K562 (cell line): ENCODE data around the gene BNC2. TPM values are rescaled to one million over a fixed set of nuclear protein-coding genes. Genes with fewer than 3 reads are reported as not detected.

ENCODE experiments used
- ATAC-seq: fragments of 200-7000 bp; cut with Tn5 transposase; 3 replicates; pipeline ENCODE4 v1.9.1; 2020; ENCODE audit warnings: moderate library complexity
- BruUV-seq: library from RNA; stranded (reverse); fragments of 400-500 nt; replicated peaks from 2 replicates; lab custom pipeline; 2021; lab: Mats Ljungman, UMichigan
- CTCF ChIA-PET: fragments of 300-600 bp; formaldehyde crosslinking; extraction: SDS; loops from one replicate; lab custom pipeline; 2021; ENCODE audit warnings: low intra/inter-chr PET ratio; lab: Yijun Ruan, JAX
- POLR2A ChIA-PET: fragments of 300-600, 350-650 bp; sonication (Branson Sonifier 250); formaldehyde crosslinking; extraction: SDS; loops from one replicate; lab custom pipeline; 2021; ENCODE audit warnings: antibody characterized with exemption, inconsistent platforms; lab: Yijun Ruan, JAX
- DNase-seq, 4 experiments: peaks; one replicate each; pipeline versions ENCODE4 v3.0.0 to v3.0.0-alpha.2; 2011 to 2018; ENCODE audit warnings: low spot score in 3 of 4, mixed read lengths in 3 of 4; ENCODE audit errors: extremely low read depth in 1 of 4
- FAIRE-seq: peaks from 2 replicates; lab custom pipeline; 2011; peaks lifted over from hg19 to GRCh38; lab: Jason Lieb, UNC
- H2AFZ ChIP-seq: 2 replicates; pipeline ENCODE4 v1.6.0; 2011; ENCODE audit warnings: low read depth, low read length, control low read depth, inconsistent platforms
- H3K27ac ChIP-seq: fragments of 200-600 bp; 3 replicates; pipeline ENCODE4 v1.8.0; 2011; ENCODE audit warnings: low read depth, mild to moderate bottlenecking, control low read depth, inconsistent platforms, low read length, moderate library complexity, mixed read lengths; ENCODE audit errors: extremely low read depth
- H3K27me3 ChIP-seq, 2 experiments: fragments of 300-600 bp in 1 of 2; 2 replicates in 1 of 2; 3 replicates in 1 of 2; pipeline versions ENCODE4 v1.6.0 to v1.8.0; 2011; ENCODE audit warnings: inconsistent platforms in 2 of 2, low read length in 2 of 2, mild to moderate bottlenecking in 1 of 2, mixed read lengths in 1 of 2, moderate library complexity in 1 of 2; ENCODE audit not compliant: control insufficient read depth in 2 of 2, insufficient read depth in 2 of 2
- H3K36me3 ChIP-seq: fragments of 300-600 bp; 3 replicates; pipeline ENCODE4 v1.8.0; 2011; ENCODE audit warnings: mild to moderate bottlenecking, low read length, inconsistent platforms; ENCODE audit not compliant: control insufficient read depth, insufficient read depth
- H3K4me1 ChIP-seq, 2 experiments: fragments of 200-600 bp in 1 of 2; replicated peaks in 1 of 2; 2 replicates in 1 of 2; 3 replicates in 1 of 2; pipeline versions ENCODE4 v1.5.1 to v1.8.0; 2011; ENCODE audit warnings: inconsistent platforms in 2 of 2, low read length in 2 of 2, mild to moderate bottlenecking in 1 of 2, mixed read lengths in 1 of 2, moderate library complexity in 1 of 2; ENCODE audit not compliant: control insufficient read depth in 2 of 2, insufficient read depth in 2 of 2
- H3K4me2 ChIP-seq: 2 replicates; pipeline ENCODE4 v1.6.1; 2011; ENCODE audit warnings: low read length, control low read depth, inconsistent platforms, mixed read lengths; ENCODE audit not compliant: insufficient read depth
- H3K4me3 ChIP-seq: fragments of 200-600 bp; sonication (generic), shearing (Covaris generic); 2 replicates; pipeline ENCODE4 v1.5.1; 2016; ENCODE audit warnings: control low read depth, inconsistent platforms
- H3K79me2 ChIP-seq: fragments of 200-600 bp; 3 replicates; pipeline ENCODE4 v1.8.0; 2011; ENCODE audit warnings: low read length, inconsistent platforms; ENCODE audit not compliant: control insufficient read depth, insufficient read depth
- H3K9ac ChIP-seq, 2 experiments: 2 replicates each; pipeline versions ENCODE4 v1.6.0 to v1.6.1; 2011; ENCODE audit warnings: low read depth in 2 of 2, low read length in 2 of 2, control low read depth in 1 of 2, inconsistent platforms in 1 of 2, mild to moderate bottlenecking in 1 of 2, mixed read lengths in 1 of 2; ENCODE audit not compliant: insufficient read depth in 1 of 2
- H3K9me1 ChIP-seq: one replicate; pipeline ENCODE4 v1.6.0; 2011; ENCODE audit warnings: inconsistent platforms, mild to moderate bottlenecking, low read length, moderate library complexity; ENCODE audit not compliant: control insufficient read depth, insufficient read depth
- H3K9me3 ChIP-seq: replicated peaks from 2 replicates; pipeline ENCODE4 v1.5.1; 2011; ENCODE audit warnings: low read depth, low read length, inconsistent platforms; ENCODE audit not compliant: control insufficient read depth, insufficient read depth
- H4K20me1 ChIP-seq: replicated peaks from 2 replicates; pipeline ENCODE4 v1.6.1; 2011; ENCODE audit warnings: low read length, inconsistent platforms, mixed read lengths; ENCODE audit not compliant: control insufficient read depth, insufficient read depth
- GABPA ChIP-seq: fragments of 200-800 bp; sonication (Bioruptor generic); conservative IDR thresholded peaks from 2 replicates; pipeline ENCODE4 v1.6.1; 2016; ENCODE audit warnings: low read depth, missing genetic modification characterization, missing compliant biosample characterization
- KLF1 ChIP-seq: fragments of 450-650 bp; IDR thresholded peaks from 2 replicates; pipeline ENCODE4 v1.6.1; 2016; ENCODE audit warnings: missing genetic modification characterization, missing compliant biosample characterization
- MCM2 ChIP-seq: fragments of 450-650 bp; IDR thresholded peaks from 2 replicates; pipeline ENCODE4 v1.6.1; 2017; ENCODE audit warnings: low read depth, mild to moderate bottlenecking
- MED1 ChIP-seq: sonication (generic); formaldehyde crosslinking; IDR thresholded peaks from 2 replicates; pipeline ENCODE4 v1.8.1; 2023; ENCODE audit warnings: missing genetic modification reagents, borderline replicate concordance
- NFIX ChIP-seq: fragments of 250-450 bp; sonication (Bioruptor Pico); IDR thresholded peaks from 2 replicates; pipeline ENCODE4 v1.4.0; 2020; ENCODE audit warnings: low read depth, mild to moderate bottlenecking, moderate library complexity
- ZNF174 ChIP-seq: fragments of 250-450 bp; sonication (Bioruptor Pico); IDR thresholded peaks from 2 replicates; pipeline ENCODE4 v1.4.0; 2020; ENCODE audit warnings: mild to moderate bottlenecking
- WGBS: fragments of 100-300 bp; shearing (Covaris generic); methylation state at CpG from one replicate; pipeline ENCODE4 v1.1.6; 2016; ENCODE audit warnings: low coverage, mixed read lengths; ENCODE audit not compliant: insufficient coverage; ENCODE audit errors: missing lambda C conversion rate; 5-methylcytosine and 5-hydroxymethylcytosine counted together
- in situ Hi-C: fragments of 300-500 bp; cut with MboI; formaldehyde crosslinking; loops from 4 replicates; pipeline ENCODE4 v1.15.0; 2018; ENCODE audit warnings: inconsistent platforms, mixed read lengths
- intact Hi-C: fragments of 100-400 bp; cut with micrococcal nuclease; formaldehyde crosslinking; loops from 2 replicates; pipeline ENCODE4 v1.14.2; 2022
- polyA plus RNA-seq, 8 experiments: library from polyadenylated mRNA; depleted of rRNA in 4 of 8; stranded (reverse) in 5 of 8; unstranded in 3 of 8; fragments of >200 nt; fragmentation: Nextera tagmentation in 2 of 8; fragmentation: Illumina TruSeq in 1 of 8; extraction: Ambion mirVana in 2 of 8; extraction: Trizol in 1 of 8; gene quantifications; 2 replicates each; pipeline versions ENCODE4 v1.2.1 to v1.2.3, GENCODE V29; 2011 to 2014; ENCODE audit warnings: inconsistent platforms in 1 of 8, missing spikeins in 1 of 8
- total RNA-seq, 7 experiments: library from RNA; depleted of rRNA in 6 of 7; stranded (reverse); fragments of >200 nt in 6 of 7; fragmentation: Illumina TruSeq in 2 of 7; extraction: Trizol in 2 of 7; gene quantifications; 2 replicates each; pipeline versions ENCODE4 v1.2.1 to v1.2.3, GENCODE V29; 2011 to 2021; ENCODE audit warnings: low replicate concordance in 1 of 7
- TF ChIP-seq, protein P1 (sequence below), 2 experiments: fragments of 450-650 bp; IDR thresholded peaks; 2 replicates each; pipeline ENCODE4 v1.6.1; 2016; ENCODE audit warnings: mild to moderate bottlenecking in 2 of 2, borderline replicate concordance in 1 of 2, low read depth in 1 of 2, moderate library complexity in 1 of 2
- TF ChIP-seq, protein P2 (sequence below): fragments of 450-650 bp; formaldehyde crosslinking; IDR thresholded peaks from 2 replicates; pipeline ENCODE4 v1.4.0; 2022; ENCODE audit warnings: missing genetic modification characterization
- TF ChIP-seq, protein P3 (sequence below): fragments of 450-650 bp; IDR thresholded peaks from 2 replicates; pipeline ENCODE4 v1.7.0; 2016; ENCODE audit warnings: borderline replicate concordance

Gene BNC2
- total and polyA plus RNA-seq, 9 of the 15 experiments (the other 6 are each of a cell fraction or from before 2014, with no cell fraction given): not detected

DNA sequence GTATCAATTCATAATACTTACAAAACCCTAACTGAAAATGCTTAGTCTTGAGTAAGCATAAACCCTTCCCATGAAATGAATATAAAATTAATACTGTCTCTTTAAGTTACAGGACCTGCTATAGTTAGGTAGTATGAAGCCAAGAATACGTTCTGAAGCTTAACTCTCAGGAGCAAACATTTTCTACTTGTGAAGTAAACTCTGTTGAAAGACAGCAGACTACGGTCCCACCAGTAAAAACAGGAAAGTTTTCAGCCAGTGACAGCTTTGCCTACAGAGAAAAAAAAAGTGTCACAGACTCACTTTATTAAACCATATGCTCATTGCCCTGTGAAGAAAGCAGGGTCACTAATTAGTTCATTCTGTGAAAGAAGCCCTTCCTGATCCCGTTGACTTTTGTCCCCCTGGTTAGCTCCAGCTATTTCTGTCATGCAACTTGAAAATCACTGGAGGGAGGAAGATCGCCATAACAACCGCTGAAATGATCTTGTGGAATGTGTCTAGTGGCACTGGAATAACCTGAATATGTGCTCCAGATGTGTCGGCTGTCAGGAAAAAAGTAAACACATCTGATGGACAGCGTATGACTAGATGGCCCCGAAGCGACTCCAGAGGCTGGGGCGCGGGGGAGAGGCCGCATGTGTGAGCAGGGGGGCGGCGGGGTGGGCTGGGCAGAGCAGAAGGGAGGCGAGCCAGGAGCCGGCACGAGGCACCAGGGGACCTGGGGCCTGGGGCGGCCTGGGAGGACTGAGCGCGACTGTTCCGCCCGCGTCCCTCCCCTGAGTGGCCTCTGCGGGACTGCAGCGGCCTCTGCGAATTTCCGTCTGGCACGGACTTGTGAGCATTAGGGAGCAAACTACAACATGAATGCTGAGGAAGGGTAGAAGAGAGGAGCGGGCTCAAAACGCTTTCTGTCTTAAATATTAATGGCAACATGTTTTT is 41.9 kb downstream of the BNC2 start:
- POLR2A ChIA-PET: no interaction called here
- TF ChIP-seq MED1 (CRISPR knock-in tag) (no peak), NFIX (CRISPR knock-in tag) (no peak), MCM2 (no peak), ZNF174 (CRISPR knock-in tag) (no peak), GABPA (tag) (no peak), KLF1 (tag) (no peak)
- TF ChIP-seq, protein P1, sequence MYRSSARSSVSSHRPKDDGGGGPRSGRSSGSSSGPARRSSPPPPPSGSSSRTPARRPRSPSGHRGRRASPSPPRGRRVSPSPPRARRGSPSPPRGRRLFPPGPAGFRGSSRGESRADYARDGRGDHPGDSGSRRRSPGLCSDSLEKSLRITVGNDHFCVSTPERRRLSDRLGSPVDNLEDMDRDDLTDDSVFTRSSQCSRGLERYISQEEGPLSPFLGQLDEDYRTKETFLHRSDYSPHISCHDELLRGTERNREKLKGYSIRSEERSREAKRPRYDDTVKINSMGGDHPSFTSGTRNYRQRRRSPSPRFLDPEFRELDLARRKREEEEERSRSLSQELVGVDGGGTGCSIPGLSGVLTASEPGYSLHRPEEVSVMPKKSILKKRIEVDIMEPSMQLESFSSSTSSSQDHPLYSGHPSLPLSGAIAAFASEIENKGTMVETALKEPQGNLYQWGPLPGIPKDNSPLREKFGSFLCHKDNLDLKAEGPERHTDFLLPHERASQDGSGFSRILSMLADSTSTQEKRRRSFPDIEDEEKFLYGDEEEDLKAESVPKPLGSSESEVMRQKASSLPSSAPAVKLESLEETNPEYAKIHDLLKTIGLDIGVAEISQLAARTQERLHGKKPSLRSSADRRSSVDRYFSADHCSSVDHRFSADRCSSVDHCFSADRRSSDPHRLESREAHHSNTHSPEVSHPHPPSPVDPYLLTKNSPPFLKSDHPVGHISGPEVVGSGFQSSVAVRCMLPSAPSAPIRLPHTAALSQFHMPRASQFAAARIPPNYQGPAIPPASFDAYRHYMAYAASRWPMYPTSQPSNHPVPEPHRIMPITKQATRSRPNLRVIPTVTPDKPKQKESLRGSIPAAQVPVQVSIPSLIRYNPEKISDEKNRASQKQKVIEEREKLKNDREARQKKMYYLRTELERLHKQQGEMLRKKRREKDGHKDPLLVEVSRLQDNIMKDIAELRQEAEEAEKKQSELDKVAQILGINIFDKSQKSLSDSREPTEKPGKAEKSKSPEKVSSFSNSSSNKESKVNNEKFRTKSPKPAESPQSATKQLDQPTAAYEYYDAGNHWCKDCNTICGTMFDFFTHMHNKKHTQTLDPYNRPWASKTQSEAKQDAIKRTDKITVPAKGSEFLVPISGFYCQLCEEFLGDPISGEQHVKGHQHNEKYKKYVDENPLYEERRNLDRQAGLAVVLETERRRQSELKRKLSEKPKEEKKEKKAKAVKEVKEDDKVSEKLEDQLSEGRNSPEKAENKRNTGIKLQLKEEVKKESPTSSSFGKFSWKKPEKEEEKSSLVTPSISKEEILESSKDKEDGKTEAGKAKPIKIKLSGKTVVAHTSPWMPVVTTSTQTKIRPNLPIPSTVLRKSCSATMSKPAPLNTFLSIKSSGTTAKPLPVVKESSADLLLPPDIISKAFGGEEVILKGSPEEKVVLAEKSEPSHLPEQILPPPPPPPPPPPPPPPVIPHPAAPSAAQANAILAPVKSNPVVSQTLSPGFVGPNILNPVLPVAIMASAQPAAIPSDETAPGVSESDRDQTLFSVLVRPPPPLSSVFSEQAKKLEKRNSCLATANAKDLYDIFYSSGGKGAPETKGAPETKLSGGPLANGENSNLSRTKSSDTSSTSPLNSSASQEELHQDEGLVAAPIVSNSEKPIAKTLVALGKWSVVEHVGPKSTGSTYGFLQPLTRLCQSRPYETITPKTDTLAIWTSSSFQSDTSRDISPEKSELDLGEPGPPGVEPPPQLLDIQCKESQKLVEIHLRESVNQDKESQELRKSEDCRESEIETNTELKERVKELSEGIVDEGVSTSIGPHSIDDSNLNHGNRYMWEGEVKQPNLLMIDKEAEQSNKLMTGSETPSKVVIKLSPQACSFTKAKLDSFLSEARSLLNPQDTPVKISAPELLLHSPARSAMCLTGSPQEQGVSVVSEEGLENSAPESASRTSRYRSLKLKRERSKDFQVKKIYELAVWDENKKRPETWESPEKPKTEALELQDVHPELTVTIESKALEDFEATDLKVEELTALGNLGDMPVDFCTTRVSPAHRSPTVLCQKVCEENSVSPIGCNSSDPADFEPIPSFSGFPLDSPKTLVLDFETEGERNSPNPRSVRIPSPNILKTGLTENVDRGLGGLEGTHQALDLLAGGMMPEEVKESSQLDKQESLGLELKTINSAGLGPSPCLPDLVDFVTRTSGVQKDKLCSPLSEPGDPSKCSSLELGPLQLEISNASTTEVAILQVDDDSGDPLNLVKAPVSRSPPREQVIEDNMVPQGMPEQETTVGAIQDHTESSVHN (IDR thresholded peaks at IDR 0.05; ENCODE audit: borderline replicate concordance in 1 of 2, low read depth in 1 of 2): no peak
- TF ChIP-seq, protein P2, sequence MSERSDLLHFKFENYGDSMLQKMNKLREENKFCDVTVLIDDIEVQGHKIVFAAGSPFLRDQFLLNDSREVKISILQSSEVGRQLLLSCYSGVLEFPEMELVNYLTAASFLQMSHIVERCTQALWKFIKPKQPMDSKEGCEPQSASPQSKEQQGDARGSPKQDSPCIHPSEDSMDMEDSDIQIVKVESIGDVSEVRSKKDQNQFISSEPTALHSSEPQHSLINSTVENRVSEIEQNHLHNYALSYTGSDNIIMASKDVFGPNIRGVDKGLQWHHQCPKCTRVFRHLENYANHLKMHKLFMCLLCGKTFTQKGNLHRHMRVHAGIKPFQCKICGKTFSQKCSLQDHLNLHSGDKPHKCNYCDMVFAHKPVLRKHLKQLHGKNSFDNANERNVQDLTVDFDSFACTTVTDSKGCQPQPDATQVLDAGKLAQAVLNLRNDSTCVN (CRISPR knock-in tag): no peak
- TF ChIP-seq, protein P3, sequence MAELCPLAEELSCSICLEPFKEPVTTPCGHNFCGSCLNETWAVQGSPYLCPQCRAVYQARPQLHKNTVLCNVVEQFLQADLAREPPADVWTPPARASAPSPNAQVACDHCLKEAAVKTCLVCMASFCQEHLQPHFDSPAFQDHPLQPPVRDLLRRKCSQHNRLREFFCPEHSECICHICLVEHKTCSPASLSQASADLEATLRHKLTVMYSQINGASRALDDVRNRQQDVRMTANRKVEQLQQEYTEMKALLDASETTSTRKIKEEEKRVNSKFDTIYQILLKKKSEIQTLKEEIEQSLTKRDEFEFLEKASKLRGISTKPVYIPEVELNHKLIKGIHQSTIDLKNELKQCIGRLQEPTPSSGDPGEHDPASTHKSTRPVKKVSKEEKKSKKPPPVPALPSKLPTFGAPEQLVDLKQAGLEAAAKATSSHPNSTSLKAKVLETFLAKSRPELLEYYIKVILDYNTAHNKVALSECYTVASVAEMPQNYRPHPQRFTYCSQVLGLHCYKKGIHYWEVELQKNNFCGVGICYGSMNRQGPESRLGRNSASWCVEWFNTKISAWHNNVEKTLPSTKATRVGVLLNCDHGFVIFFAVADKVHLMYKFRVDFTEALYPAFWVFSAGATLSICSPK: no peak

More for the DNA sequence above, 41.9 kb downstream of the BNC2 start:
- Histone ChIP-seq H3K9ac (no peak overlapping the region), H3K79me2 (no peaks in the 10 kb centered on the region), H3K9me3 (no peaks in the 10 kb centered on the region), H3K9me1 (no peaks in the 10 kb centered on the region), H3K27ac (no peak overlapping the region), H3K36me3 (no peaks in the 10 kb centered on the region), H3K4me3 (no peak overlapping the region), H3K4me2 (no peak overlapping the region), H3K27me3 (no peaks in the 10 kb centered on the region), H2AFZ (no peak overlapping the region), H3K4me1 (no peaks in the 10 kb centered on the region), H4K20me1 (no peaks in the 10 kb centered on the region)
- in situ Hi-C loops (no loop called here), intact Hi-C loops (no loop called here)
- 0% methylated on average over 6 of the region's 30 CpGs for WGBS
- no peak for DNase-seq
- no peak for ATAC-seq
- FAIRE-seq: no peak
- no TSS peak for BruUV-seq
- CTCF ChIA-PET: no interaction called here
